Stimulated activated CD4-positive, alpha-beta T cell treated with anti-CD3 and anti-CD28 coated beads, TNF-alpha, amount 100 ng/mL, for 4 hours (primary cell): ENCODE measurements around the gene CLCNKA.
"Not testable (repeated sequence)": the region's sequence is repeated elsewhere in the genome, so short reads cannot be mapped to it uniquely, and the experiment has no call there.

Experiments
- DNase-seq, 3 experiments: peaks; one replicate each; pipeline ENCODE4 v3.0.0-alpha.2; 2020; ENCODE audit warnings: low read depth in 3 of 3

The CLCNKA gene

DNA sequence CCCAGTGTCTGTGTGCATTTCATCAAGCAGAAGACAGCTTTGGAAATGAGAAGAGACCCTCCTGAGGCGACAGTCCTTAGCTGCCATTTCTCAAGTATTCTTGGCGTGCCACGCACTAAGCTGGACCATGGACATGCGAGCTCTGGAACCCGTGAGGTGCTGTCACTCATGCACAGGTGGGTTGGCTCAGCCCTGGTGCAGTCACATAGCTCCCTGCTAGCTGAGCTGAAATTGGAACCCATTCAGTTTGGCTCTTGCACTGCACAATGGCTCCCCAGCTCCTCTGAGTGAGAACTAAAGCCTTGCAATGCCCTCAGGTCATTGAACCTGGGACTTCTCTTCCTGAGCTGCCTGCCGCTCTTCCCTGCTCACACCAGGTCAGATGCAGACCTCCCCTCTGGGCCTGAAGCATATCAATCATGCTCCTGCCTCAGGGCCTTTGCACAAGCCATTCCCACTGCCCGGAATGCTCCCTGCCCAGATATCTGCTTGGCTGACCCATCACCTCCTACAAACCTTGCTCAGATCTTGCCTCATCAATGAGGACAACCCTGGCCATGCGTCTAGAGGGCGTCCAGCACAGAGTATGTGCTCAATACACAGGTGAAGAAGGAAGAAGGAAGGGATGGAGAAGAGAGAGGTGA, 24.1 kb upstream of the CLCNKA start:
- no peak for DNase-seq

DNA sequence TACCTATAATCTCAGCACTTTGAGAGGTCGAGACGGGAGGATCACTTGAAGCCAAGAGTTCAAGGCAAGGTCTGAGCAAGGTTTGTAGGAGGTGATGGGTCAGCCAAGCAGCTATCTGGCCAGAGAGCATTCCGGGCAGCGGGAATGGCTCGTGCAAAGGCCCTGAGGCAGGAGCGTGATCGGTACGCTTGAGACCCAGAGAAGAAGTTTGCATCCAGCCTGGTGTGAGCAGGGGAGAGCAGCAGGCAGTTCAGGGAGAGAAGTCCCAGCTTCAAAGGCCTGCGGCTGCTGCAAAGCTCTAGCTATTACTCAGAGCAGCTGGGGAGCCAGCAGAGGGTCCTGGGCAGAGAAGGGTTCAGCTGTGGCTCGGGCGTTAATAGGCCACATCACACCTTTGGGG, 22.9 kb upstream of the CLCNKA start:
- DNase-seq = no peak

DNA sequence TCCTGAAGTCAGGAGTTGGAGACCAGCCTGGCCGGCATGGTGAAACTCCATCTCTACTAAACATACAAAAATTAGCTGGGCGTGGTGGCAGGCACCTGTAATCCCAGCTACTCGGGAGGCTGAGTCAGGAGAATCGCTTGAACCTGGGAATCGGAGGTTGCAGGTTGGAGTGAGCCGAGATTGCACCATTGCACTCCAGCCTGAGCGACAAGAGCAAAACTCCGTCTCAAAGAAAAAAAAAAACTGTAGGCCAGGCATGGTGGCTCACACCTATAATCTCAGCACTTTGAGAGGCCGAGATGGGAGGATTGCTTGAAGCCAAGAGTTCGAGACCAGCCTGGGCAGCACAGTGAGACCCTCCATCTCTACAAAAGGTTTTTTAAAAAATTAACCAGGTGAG, 20.6 kb upstream of the CLCNKA start:
- not testable (repeated sequence) for DNase-seq

DNA sequence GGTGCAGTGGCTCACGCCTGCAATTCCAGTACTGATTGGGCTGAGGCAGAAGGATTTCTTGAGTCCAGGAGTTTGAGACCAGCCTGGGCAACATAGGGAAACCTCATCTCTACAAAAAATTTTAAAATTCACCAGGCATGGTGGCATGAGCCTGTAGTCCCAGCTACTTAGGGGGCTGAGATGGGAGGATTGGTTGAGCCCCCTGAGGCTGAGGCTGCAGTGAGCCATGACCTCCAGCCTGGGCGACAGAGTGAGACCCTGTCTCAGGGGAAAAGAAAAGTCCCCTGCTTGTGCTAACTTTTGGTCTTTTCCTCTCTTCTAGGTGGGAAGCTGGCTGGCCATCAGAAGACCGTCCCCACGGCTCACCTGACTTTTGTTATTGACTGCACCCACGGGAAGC, 16.2 kb upstream of the CLCNKA start:
- DNase-seq = no peak

DNA sequence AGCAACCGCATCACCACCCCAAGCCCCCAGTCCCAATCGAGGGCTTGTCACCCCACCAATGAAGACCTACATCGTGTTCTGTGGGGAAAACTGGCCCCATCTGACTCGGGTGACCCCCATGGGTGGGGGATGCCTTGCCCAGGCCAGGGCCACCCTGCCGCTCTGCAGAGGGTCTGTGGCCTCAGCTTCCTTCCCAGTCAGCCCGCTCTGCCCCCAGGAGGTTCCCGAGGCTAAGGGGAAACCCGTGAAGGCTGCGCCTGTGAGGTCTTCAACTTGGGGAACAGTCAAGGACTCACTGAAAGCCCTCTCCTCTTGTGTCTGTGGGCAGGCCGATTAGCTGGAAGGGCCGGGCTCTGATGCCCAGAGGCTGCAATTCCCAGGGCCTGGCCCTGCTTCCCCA, 15.8 kb upstream of the CLCNKA start:
- DNase-seq = no peak

DNA sequence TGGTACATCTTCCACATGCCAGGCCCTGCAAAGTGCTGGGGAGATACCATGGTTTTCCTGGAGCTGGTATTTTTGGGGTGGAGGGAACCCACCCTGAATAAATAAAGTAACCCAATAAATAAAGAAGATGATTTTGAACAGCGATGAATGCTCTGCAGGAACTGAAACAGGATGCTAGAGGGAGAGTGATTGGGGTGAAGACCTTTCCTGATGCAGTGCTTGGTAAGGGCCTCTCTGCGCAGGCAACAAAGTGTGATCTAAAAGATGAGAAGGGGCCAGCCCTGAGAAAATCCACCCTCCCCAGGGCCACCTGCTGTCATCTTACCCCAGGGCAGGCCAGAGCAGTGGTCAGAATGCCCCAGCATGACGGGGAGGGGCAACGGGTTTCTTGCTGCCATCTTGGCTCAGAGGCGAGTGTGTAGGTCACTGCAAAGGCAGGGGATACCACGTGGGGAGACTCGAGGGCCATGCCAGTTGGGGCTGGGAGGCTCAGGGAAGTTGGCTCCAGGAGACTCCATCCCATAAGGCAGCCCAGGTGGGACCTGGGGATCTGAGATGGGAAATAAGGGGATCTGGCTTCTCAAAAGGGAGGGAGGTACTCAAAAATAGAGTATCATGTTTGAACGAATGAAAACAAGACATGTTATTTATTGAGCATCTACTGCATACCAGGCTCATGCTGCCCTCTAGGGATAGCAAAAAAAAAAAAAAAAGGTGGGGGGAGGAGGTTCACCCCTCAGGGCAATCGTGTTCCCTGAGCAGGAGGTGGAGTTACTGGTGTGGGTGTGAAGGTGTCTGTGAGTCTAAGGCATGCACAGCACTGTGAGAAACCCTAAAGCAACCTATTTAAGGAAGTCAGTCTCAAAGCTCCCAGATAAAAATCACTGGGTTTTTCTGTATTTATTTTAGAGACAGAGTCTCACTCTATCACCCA, 15.0 kb upstream of the CLCNKA start:
- DNase-seq = no peak

DNA sequence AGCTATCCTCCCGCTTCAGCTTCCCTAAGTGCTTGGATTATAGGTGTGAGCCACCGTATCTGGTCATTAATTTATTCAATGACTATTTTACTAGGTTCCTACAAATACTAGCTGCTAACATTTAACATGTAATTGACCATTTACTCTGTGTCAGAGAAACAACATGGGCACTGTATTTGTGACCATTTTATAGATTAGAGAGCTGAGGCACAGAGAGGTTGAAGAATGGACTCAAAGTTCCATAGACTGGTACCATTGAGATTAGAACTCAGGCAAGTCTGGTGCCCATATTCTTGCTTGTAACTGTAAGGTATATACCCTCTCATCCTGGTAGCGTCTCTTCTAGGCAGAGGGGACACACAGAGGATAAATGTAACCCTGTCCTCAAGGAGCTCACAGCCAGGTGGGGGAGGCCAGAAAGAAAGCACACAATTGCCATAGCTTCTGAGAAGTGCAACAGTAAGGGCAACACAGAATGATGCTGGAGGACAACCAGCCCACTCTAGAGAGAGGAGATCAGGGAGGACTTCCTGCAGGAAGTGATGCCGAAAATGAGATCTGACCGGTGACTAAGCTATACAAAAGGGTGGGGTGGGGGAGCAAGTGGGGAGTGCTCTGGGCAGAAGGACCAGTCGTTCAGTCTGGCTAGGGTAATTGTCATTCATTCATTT, 14.0 kb upstream of the CLCNKA start:
- no peak for DNase-seq

DNA sequence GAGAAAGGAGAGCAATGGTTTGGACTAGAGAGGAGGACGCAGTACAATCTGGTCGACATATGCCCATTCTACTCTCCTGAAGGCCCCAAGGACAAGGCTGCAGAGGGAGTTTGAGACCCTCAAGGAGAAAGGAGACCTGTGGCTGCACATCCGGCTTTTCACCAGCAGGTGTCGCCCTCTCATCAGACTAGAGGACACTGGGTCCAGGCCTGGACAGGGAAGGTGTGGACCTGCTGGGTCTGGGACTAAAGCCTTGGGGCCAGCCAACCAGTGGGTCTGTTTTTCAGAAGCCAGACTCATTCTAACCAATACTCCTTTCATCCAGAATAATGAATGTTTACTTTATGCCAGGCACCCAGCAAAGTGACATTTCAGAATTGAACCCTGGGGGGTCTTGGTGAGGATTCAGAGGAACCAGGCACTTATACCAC, 12.8 kb upstream of the CLCNKA start:
- DNase-seq = peak; percentile 49 to 55 (median 51)

DNA sequence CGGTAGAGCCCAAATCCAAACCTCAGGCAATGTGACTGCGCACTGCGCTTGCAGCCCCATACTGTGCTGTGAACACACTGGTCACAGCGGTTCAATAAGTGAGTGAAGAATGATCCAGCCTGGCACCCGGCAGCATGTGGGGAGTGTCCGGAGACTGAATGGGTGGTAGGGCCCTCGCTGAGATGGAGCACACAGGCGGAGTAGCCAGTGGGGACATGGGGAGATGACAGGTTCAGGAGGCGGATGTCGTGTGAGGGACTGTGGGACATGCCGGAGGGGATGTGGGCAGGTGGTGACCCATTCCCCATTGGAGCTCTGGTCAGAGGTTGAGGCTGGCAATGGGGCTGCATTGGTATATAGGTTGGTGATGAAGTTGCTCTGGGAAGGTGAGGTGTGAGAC, 12.2 kb upstream of the CLCNKA start:
- no peak for DNase-seq

DNA sequence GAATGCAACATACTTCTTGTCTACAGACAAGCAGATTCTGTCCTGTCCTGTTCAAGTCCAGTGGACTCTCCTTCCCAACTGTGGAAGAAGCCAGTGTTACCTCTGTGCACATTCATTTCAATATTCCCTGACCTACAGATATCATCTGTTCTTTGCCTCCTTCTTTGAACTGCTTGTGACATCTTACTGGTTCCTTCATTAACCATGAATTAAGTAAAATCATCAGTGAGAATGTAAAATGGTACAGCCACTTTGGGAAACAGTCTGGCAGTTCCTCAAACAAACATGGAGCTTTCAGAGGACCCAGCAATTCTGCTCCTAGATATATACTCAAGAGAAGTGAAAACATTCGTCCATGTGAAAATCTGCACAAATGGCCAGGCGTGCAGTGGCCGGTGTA, 11.0 kb upstream of the CLCNKA start:
- DNase-seq = no peak

DNA sequence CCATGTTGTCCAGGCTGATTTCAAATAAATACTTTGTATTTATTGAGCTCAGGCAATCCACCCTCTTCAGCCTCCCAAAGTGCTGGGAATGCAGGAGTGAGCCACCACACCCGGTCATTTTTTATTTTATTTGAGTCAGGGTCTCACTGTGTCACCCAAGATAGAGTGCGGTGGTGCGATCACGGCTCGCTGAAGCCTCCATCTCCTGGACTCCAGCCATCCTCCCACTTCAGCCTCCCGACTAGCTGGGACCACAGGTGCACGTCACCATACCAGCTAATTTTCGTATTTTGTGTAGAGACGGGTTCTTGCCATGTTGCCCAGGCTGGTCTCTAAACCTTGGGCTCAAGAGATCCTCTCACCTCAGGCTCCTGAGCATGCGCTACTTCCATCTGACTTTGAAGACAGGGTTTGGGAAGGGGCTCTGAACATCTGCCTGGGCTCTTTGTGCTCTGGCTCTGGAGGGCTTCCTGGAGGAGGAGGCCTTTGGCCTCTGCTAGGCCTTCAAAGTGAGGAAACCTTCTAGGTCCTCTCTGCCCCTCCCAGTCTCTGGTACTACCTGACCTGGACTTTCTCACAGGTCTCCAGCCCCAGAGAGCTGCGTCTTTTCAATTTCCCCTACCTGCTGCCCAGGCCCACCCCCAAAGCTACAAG, 9.8 kb upstream of the CLCNKA start:
- DNase-seq = no peak

DNA sequence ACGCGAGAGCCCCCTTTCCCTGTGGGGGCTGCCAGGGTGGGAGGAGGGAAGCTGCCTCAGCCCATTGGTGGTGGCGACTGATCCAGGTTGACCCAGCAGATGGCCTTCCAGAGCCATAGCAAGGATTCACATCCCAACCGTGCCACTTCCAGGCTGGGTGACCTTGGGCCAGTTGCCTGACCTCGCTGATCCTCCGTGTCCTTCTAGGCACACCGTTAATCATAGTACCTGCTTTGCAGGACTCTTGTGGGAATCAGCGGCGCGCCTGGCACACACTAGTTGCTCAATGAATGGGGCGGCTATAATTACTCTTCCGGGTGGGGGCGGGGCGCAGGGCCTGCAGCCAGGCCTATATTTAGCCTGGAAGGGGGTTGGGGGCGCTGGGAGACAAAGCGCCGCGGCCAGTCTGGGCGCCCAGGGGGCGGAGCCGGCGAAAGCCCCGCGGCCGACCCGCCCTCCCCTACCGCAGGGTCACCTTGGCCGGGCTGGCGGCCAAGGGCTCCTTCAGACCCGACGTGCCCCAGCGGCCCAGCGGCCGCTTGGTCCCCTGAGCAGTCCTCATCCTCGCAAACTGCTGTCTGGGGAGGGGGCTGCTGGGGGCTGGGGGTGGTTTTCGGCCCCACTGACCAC, 9.1 kb upstream of the CLCNKA start:
- DNase-seq = peak in 2 of 3 experiments; percentile 5 to 25

DNA sequence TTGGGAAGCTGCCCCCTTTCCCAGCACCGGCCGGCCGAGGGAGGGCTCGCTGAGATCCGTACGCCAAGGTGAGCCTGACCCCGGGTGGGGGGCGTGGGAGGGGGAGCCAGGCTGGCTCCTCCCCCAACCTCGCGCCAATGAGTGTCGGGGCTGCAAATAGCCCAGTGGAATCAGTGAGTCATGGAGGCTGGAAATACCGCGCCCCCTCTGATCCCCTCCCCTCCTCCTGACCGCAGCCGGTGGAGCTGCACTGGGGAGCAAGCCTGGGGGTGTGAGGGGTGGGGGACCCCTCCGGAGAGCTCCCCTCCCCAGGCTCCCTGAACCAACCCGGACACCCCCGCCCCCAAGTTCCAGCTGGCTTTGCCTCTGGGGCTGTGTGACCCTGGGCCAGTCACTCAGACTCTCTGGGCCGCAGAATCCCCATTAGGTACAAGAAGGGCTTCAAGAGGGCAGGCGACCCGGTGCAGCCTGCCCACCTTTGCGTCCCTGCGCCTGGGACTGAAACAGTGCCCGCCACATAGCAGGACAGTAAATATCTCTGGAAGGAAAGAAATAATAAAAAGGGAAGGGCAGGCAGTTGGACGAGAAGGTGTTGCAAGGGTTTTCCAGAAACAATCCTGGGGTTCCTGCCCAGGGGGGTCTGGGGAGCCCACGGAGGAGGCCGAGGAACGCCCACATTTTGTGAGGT, 8.5 kb upstream of the CLCNKA start:
- peak; percentile 31 to 55 (median 41) for DNase-seq

DNA sequence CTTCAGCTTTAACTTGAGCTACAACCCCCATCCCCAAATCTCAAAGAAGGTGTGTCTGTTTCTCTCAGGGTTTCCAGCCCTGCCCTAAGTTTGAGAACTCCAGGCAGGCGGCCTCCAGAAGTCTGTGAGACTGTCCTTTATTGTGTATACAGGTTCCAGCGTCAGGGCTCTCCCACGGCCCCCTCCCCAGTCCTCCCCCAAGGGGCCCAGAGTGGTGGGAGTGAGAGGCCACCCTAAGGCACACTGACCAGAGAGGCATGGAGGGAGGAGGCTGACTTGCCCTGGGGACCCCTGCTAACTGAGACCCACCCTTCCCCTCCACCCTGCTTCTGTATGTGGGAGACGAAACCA, 8.0 kb upstream of the CLCNKA start:
- DNase-seq = no peak

DNA sequence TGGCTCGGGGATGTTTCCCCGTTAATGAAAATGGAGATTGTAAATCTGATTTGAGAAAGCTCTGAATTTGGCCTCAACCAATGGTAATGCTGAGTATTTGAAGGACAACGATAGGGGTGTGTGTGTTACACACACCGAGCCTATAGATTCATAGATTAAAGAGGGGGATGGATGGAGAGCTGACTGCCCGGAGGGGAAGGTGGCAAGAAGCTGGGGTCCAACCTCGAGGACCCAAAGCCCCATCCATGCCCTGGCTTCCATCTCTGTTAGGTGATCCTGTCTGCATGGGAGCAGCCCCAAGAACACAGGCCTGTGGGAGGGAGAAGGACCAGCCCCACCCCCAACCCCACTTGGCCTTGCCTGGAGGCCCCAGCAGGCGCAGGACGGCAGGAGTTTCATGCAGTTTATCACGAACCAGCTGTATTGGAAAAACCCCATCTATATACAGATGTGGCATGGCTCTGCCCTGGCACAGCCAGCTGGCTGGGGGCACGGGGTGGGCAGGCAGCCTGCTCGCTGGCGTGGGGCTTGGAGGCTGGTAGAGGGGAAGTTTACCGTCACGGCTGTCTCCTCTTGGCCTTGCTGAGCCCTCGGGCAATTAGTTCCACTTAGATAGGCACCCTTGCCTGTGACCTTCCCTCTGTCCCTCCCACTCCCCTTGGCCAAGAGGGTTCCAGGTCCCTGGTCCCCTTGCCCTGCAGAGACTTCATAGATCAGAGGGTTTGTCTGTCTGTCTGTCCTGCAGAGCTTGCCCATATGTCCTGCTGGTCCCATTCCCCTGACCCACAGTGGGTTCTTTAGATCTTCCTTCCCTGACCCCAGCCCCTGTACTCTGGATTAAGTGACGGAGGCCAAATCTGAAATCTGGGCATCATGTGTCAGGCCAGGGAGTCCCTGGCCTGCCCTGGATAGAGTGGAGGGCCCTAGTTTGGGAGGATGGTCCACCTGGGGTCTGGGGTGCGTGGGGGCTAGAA, 7.0 kb upstream of the CLCNKA start:
- no peak for DNase-seq

DNA sequence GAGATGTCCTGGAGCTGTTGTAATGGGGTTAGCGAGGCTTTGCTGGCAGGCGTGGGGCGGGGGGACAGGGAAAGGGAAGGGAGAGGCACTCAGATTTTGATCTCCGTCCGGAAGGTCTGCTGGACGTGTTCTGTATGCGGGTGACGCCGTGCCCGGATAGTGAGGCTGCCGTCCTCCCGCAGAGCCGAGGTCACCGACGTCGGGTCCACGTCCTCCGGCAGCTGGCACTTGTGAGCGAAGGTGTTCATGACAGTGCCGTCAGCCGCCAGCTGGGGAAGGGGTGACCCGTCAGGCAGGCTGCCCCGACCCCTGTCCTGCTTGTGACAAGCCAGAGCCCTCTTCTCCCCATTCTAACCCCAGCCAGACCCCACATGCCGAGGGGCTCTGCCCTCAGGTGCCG, 6.3 kb upstream of the CLCNKA start:
- DNase-seq = no peak

DNA sequence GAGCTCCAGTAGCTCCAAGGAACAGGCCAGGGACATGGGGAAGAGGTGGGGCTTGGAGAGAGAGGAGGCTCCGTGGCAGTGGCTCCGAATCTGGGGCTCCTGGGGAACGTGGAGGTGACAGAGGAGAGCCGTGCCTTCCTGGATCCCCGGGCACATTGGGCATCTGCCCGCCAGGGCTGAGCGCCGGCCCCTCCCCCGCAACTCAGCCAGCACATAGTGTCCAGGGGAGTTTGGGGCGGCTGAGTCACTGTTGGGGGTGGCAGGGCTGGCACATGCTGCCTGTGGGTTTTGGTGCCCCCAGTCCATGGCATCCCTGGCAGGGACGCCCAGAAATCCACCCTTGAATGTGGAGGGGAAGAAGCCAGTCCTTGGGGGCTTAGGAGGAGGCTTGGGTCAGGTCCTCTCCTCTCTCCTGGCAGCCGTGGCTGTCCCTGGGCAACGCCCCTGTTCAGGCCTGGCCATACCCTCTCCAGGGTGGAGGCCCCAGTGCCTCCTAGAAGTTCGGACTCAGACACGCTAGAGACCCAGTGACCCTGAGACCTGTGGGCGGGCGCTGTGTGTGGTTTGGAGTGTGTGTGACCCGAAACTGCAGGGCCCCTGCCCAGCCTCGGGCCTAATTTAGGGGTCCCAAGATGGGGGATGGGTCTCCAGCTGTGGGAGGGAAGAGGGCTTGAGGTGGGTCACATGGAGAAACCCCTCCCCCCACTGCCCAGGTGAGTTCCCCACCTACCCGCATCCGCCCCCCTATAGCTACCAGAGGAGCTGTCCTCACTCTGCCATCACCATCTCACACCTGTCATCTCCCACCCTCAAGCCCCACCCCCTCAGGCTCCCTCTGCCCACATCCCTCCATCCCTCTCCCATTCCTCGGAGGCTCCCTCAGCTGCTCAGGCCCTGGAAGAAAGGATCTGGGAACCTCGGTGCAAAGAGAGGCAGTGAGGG, 5.6 kb upstream of the CLCNKA start:
- no peak for DNase-seq

DNA sequence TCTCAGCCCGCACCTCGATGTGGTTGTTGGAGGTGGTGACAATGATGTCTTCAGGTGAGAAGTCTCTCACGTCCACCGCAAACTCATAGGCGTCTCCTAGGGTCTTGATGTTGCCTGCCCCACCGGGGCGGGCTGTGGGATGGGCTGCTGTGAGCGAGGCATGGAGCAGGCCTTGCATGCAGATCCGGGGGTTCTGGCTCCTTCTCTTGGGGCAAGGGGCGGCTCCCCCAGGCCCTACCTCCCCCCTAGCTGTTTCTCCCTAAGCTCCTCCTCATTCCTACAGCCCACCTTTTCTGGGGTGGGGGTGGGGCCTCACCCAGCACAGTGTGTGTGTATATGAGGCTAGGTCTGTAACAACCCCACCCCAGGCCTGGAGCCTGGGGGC, 4.8 kb upstream of the CLCNKA start:
- DNase-seq = no peak
